ENCODE data around the gene APLN. TPM values are rescaled to one million over a fixed set of nuclear protein-coding genes. Genes with fewer than 3 reads are reported as not detected.

Gene APLN
- polyA plus RNA-seq, 1 donor (not counting 4 experiments of a cell fraction or from before 2014, with no cell fraction given), result 1.8 TPM

DNA sequence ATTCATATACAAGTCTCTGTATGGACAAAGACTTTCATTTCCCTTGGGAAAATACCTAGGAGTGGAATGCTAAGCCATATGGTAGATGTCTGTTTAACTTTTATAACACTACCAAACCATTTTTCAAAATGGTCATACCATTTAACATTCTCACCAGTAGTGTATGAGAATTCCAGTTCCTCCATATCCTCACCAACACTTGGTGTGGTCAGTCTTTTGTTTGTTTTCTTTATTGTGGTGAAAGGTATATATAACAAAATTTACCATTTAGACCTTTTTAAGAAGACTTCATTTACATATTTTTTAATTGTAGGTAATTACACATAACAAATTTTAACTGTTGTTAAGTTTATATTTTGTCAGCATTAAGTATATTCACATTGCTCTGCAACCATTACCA lies 12.7 kb upstream of the APLN start:
- Histone ChIP-seq H4K20me1 (ENCODE audit: control insufficient read depth, extremely low read depth, insufficient read depth, low read length) (no peaks in the 10 kb centered on the region), H3K4me1 (ENCODE audit: control insufficient read depth, extremely low read depth, insufficient read depth, low read length) (peaks cover 24% of the 10 kb centered on the region), H3K9me1 (ENCODE audit: control insufficient read depth, extremely low read depth, insufficient read depth, low read length) (no peaks in the 10 kb centered on the region), H3K4me2 (ENCODE audit: control insufficient read depth, extremely low read depth, insufficient read depth, low read depth, low read length) (no peak overlapping the region), H3K27ac (ENCODE audit: control insufficient read depth, insufficient read depth, low read length) (no peak overlapping the region), H3K9me3 (ENCODE audit: control insufficient read depth, low read depth, low read length) (no peaks in the 10 kb centered on the region), H3K79me2 (ENCODE audit: control insufficient read depth, insufficient read depth, low read length) (no peaks in the 10 kb centered on the region), H2AFZ (ENCODE audit: control insufficient read depth, low read length) (no peak overlapping the region), H3K27me3 (ENCODE audit: control insufficient read depth, extremely low read depth, insufficient read depth, low read length) (no peaks in the 10 kb centered on the region), H3K4me3 (ENCODE audit: control insufficient read depth in 2 of 3, extremely low read depth in 1 of 3, insufficient read depth in 2 of 3, low read depth in 1 of 3, low read length in 3 of 3) (no peak overlapping the region), H3K9ac (ENCODE audit: control insufficient read depth, extremely low read depth, insufficient read depth, low read length) (no peak overlapping the region), H3K36me3 (ENCODE audit: control insufficient read depth in 2 of 2, extremely low read depth in 1 of 2, insufficient read depth in 2 of 2, low read length in 2 of 2) (no peaks in the 10 kb centered on the region)
- TF ChIP-seq EZH2 (IDR thresholded peaks at IDR 0.05; ENCODE audit: low read length), result no peak
- TF ChIP-seq, protein P1, sequence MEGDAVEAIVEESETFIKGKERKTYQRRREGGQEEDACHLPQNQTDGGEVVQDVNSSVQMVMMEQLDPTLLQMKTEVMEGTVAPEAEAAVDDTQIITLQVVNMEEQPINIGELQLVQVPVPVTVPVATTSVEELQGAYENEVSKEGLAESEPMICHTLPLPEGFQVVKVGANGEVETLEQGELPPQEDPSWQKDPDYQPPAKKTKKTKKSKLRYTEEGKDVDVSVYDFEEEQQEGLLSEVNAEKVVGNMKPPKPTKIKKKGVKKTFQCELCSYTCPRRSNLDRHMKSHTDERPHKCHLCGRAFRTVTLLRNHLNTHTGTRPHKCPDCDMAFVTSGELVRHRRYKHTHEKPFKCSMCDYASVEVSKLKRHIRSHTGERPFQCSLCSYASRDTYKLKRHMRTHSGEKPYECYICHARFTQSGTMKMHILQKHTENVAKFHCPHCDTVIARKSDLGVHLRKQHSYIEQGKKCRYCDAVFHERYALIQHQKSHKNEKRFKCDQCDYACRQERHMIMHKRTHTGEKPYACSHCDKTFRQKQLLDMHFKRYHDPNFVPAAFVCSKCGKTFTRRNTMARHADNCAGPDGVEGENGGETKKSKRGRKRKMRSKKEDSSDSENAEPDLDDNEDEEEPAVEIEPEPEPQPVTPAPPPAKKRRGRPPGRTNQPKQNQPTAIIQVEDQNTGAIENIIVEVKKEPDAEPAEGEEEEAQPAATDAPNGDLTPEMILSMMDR (optimal IDR thresholded peaks at IDR 0.05 in 1 of 3, IDR thresholded peaks at IDR 0.05 in 1 of 3, conservative IDR thresholded peaks at IDR 0.05 in 1 of 3; ENCODE audit: extremely low read depth in 1 of 3, insufficient read depth in 2 of 3, low read length in 3 of 3), result no peak
- DNase-seq (ENCODE audit: low read depth, low spot score), result no peak
- no peak for FAIRE-seq
- dilution Hi-C loops (cut with MboI; ENCODE audit: extremely low pct_ligation_motif_present, low sequenced_read_pairs), result no loop called here

DNA sequence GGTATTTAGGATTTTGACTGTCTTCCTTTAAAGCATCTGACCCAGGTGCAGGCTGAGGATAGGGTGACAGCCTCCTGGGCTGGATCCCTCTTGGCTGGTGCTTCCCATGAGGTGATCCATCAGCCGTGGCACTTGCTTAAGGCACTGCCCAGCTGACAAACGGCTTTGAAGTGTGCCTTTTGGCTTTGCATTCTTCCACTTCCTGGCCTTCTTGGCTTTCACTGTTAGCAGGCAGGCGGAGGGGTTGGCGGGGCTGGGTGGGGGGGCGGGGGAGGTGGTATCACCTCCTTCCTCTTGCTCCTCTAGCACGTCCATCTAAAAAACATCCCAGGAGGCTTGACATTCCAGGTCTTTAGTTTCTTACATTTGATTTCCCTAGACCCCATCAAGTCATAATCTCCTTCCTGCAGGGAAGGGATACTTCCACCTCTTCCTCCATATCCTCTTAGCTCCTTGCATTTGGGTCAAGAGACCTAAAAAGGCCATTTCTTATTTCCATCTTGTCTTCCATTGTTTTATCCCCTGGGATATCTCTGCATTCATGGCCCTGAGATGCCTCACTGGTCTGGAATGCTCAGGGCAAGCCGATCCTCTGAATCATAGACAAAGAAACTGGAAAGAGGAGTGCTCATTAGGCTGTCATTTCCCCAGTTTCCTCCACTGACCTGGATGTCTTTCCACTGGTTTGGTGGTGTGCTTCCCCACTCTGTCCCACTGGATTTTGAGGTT lies 11.3 kb upstream of the APLN start:
- Histone ChIP-seq H3K4me3 (ENCODE audit: control insufficient read depth in 2 of 3, extremely low read depth in 1 of 3, insufficient read depth in 2 of 3, low read depth in 1 of 3, low read length in 3 of 3) (no peak overlapping the region), H3K79me2 (ENCODE audit: control insufficient read depth, insufficient read depth, low read length) (no peaks in the 10 kb centered on the region), H4K20me1 (ENCODE audit: control insufficient read depth, extremely low read depth, insufficient read depth, low read length) (no peaks in the 10 kb centered on the region), H3K4me1 (ENCODE audit: control insufficient read depth, extremely low read depth, insufficient read depth, low read length) (peaks cover 24% of the 10 kb centered on the region), H3K36me3 (ENCODE audit: control insufficient read depth in 2 of 2, extremely low read depth in 1 of 2, insufficient read depth in 2 of 2, low read length in 2 of 2) (no peaks in the 10 kb centered on the region), H3K27me3 (ENCODE audit: control insufficient read depth, extremely low read depth, insufficient read depth, low read length) (no peaks in the 10 kb centered on the region), H2AFZ (ENCODE audit: control insufficient read depth, low read length) (no peak overlapping the region), H3K9ac (ENCODE audit: control insufficient read depth, extremely low read depth, insufficient read depth, low read length) (no peak overlapping the region), H3K27ac (ENCODE audit: control insufficient read depth, insufficient read depth, low read length) (peak overlapping the region; percentile 28), H3K4me2 (ENCODE audit: control insufficient read depth, extremely low read depth, insufficient read depth, low read depth, low read length) (peak overlapping the region; percentile 39), H3K9me3 (ENCODE audit: control insufficient read depth, low read depth, low read length) (no peaks in the 10 kb centered on the region), H3K9me1 (ENCODE audit: control insufficient read depth, extremely low read depth, insufficient read depth, low read length) (no peaks in the 10 kb centered on the region)
- FAIRE-seq, result peak; percentile 98
- peak; percentile 42 for DNase-seq (ENCODE audit: low read depth, low spot score)
- TF ChIP-seq EZH2 (IDR thresholded peaks at IDR 0.05; ENCODE audit: low read length), result no peak
- TF ChIP-seq, protein P1 (optimal IDR thresholded peaks at IDR 0.05 in 1 of 3, IDR thresholded peaks at IDR 0.05 in 1 of 3, conservative IDR thresholded peaks at IDR 0.05 in 1 of 3; ENCODE audit: extremely low read depth in 1 of 3, insufficient read depth in 2 of 3, low read length in 3 of 3), result no peak
- dilution Hi-C loops (cut with MboI; ENCODE audit: extremely low pct_ligation_motif_present, low sequenced_read_pairs), result no loop called here

All from keratinocyte (primary cell).